A549 (cell line): ENCODE data around the gene SALL1.

Experiments used
- ESRRA ChIP-seq: fragments of 150-350 bp; IDR thresholded peaks from 2 replicates; pipeline ENCODE4 v1.6.1; 2014; ENCODE audit warnings: mild to moderate bottlenecking, low read length, borderline replicate concordance
- MAFK ChIP-seq: fragments of 450-650 bp; IDR thresholded peaks from 2 replicates; pipeline ENCODE4 v1.6.1; 2014; ENCODE audit not compliant: partially characterized antibody
- MYC ChIP-seq: IDR thresholded peaks from 2 replicates; pipeline ENCODE4 v1.6.1; 2012; ENCODE audit warnings: mild to moderate bottlenecking, inconsistent platforms, low read length, improper control_type of control experiment, borderline replicate concordance
- POLR2AphosphoS2 ChIP-seq: conservative IDR thresholded peaks from 2 replicates; pipeline ENCODE4 v1.6.1; 2012; ENCODE audit warnings: low read length, improper control_type of control experiment, inconsistent platforms
- RAD21 ChIP-seq, 2 experiments: fragments of >200 bp in 1 of 2; sonication (Bioruptor Twin) in 1 of 2; formaldehyde crosslinking in 1 of 2; IDR thresholded peaks in 1 of 2; conservative IDR thresholded peaks in 1 of 2; 2 replicates in 1 of 2; 3 replicates in 1 of 2; pipeline ENCODE4 v1.6.1; 2012 to 2018; ENCODE audit warnings: inconsistent platforms in 1 of 2
- RFX5 ChIP-seq: fragments of 450-650 bp; IDR thresholded peaks from 2 replicates; pipeline ENCODE4 v1.7.1; 2014; ENCODE audit warnings: antibody characterized with exemption, mild to moderate bottlenecking, moderate library complexity
- TF ChIP-seq, protein P1 (sequence below): fragments of >200 bp; sonication (Bioruptor Twin); formaldehyde crosslinking; IDR thresholded peaks from 3 replicates; pipeline ENCODE4 v1.5.1; 2016
- TF ChIP-seq, protein P2 (sequence below): fragments of 450-650 bp; IDR thresholded peaks from 2 replicates; pipeline ENCODE4 v1.6.1; 2014; ENCODE audit warnings: antibody characterized with exemption

- TF ChIP-seq, protein P1, sequence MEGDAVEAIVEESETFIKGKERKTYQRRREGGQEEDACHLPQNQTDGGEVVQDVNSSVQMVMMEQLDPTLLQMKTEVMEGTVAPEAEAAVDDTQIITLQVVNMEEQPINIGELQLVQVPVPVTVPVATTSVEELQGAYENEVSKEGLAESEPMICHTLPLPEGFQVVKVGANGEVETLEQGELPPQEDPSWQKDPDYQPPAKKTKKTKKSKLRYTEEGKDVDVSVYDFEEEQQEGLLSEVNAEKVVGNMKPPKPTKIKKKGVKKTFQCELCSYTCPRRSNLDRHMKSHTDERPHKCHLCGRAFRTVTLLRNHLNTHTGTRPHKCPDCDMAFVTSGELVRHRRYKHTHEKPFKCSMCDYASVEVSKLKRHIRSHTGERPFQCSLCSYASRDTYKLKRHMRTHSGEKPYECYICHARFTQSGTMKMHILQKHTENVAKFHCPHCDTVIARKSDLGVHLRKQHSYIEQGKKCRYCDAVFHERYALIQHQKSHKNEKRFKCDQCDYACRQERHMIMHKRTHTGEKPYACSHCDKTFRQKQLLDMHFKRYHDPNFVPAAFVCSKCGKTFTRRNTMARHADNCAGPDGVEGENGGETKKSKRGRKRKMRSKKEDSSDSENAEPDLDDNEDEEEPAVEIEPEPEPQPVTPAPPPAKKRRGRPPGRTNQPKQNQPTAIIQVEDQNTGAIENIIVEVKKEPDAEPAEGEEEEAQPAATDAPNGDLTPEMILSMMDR = no peak
- TF ChIP-seq RAD21 (conservative IDR thresholded peaks at IDR 0.05 in 1 of 2, IDR thresholded peaks at IDR 0.05 in 1 of 2) (no peak), POLR2AphosphoS2 (no peak), MYC (no peak), RFX5 (no peak), ESRRA (no peak), MAFK (no peak)
- TF ChIP-seq, protein P2, sequence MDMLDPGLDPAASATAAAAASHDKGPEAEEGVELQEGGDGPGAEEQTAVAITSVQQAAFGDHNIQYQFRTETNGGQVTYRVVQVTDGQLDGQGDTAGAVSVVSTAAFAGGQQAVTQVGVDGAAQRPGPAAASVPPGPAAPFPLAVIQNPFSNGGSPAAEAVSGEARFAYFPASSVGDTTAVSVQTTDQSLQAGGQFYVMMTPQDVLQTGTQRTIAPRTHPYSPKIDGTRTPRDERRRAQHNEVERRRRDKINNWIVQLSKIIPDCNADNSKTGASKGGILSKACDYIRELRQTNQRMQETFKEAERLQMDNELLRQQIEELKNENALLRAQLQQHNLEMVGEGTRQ = no peak
These were observed 1.9 kb upstream of the SALL1 start for GRCh38 chr16:51152691-51153576.
